HepG2 (cell line): ENCODE measurements around the gene CDC27. TPM values are rescaled to one million over a fixed set of nuclear protein-coding genes. Genes with fewer than 3 reads are reported as not detected.

Experiments
- ARNT2 ChIP-seq: sonication (generic); formaldehyde crosslinking; IDR thresholded peaks from 2 replicates; pipeline ENCODE4 v1.8.0; 2022; ENCODE audit warnings: mild to moderate bottlenecking, low read depth, missing genetic modification reagents, moderate library complexity
- BCL6 ChIP-seq: IDR thresholded peaks from 2 replicates; pipeline ENCODE4 v1.6.1; 2016; ENCODE audit warnings: missing genetic modification reagents, missing compliant biosample characterization
- CCDC6 ChIP-seq: sonication (generic); formaldehyde crosslinking; IDR thresholded peaks from 2 replicates; pipeline ENCODE4 v1.8.1; 2022; ENCODE audit warnings: mild to moderate bottlenecking, missing genetic modification reagents, moderate library complexity
- HOXA3 ChIP-seq: sonication (generic); formaldehyde crosslinking; IDR thresholded peaks from 2 replicates; pipeline ENCODE4 v1.5.0; 2020; ENCODE audit warnings: missing genetic modification reagents
- HOXA9 ChIP-seq: sonication (generic); formaldehyde crosslinking; IDR thresholded peaks from 2 replicates; pipeline ENCODE4 v1.8.1; 2022; ENCODE audit warnings: missing genetic modification reagents, mild to moderate bottlenecking, moderate library complexity, borderline replicate concordance
- KDM3A ChIP-seq: IDR thresholded peaks from 2 replicates; pipeline ENCODE4 v1.6.1; 2018; ENCODE audit warnings: low read depth, missing compliant biosample characterization
- RFX5 ChIP-seq: IDR thresholded peaks from 2 replicates; pipeline ENCODE4 v1.6.1; 2011; ENCODE audit warnings: low read depth, low read length, improper control_type of control experiment
- SATB2 ChIP-seq: sonication (generic); formaldehyde crosslinking; IDR thresholded peaks from 2 replicates; pipeline ENCODE4 v1.5.0; 2020; ENCODE audit warnings: missing genetic modification reagents
- XRCC5 ChIP-seq: fragments of 200-400 bp; formaldehyde crosslinking; optimal IDR thresholded peaks from 2 replicates; pipeline ENCODE3; 2017; ENCODE audit warnings: mild to moderate bottlenecking, low read length
- YEATS4 ChIP-seq: sonication (generic); formaldehyde crosslinking; IDR thresholded peaks from 2 replicates; pipeline ENCODE4 v1.4.0; 2020; ENCODE audit warnings: missing genetic modification reagents, borderline replicate concordance
- ZNF282 ChIP-seq: fragments of 450-650 bp; IDR thresholded peaks from 2 replicates; pipeline ENCODE4 v1.6.1; 2018; ENCODE audit not compliant: partially characterized antibody
- ZNF354B ChIP-seq: sonication (generic); formaldehyde crosslinking; IDR thresholded peaks from 2 replicates; pipeline ENCODE4 v1.8.0; 2022; ENCODE audit warnings: mild to moderate bottlenecking, missing genetic modification reagents
- ZNF44 ChIP-seq: sonication (generic); formaldehyde crosslinking; IDR thresholded peaks from 2 replicates; pipeline ENCODE4 v1.5.1; 2020; ENCODE audit warnings: mild to moderate bottlenecking, missing genetic modification reagents
- ZNF616 ChIP-seq: sonication (generic); formaldehyde crosslinking; IDR thresholded peaks from 2 replicates; pipeline ENCODE4 v1.5.0; 2020; ENCODE audit warnings: low read depth, mild to moderate bottlenecking, missing genetic modification reagents
- ZNF772 ChIP-seq: sonication (generic); formaldehyde crosslinking; IDR thresholded peaks from 2 replicates; pipeline ENCODE4 v1.5.0; 2020; ENCODE audit warnings: mild to moderate bottlenecking, missing genetic modification reagents
- ZSCAN21 ChIP-seq: sonication (generic); formaldehyde crosslinking; IDR thresholded peaks from 2 replicates; pipeline ENCODE4 v1.8.0; 2022; ENCODE audit warnings: mild to moderate bottlenecking, missing genetic modification reagents, moderate library complexity, borderline replicate concordance
- polyA plus RNA-seq, 8 experiments: library from polyadenylated mRNA; depleted of rRNA in 3 of 8; stranded (reverse) in 7 of 8; unstranded in 1 of 8; fragments of >200 nt; fragmentation: Illumina TruSeq in 4 of 8; extraction: Trizol in 4 of 8; gene quantifications; 2 replicates each; pipeline versions ENCODE4 v1.2.1 to v1.2.3, GENCODE V29; 2011 to 2016; ENCODE audit warnings: low read depth in 4 of 8, missing spikeins in 1 of 8, mixed read lengths in 1 of 8; ENCODE audit not compliant: insufficient read depth in 1 of 8
- total RNA-seq, 5 experiments: library from RNA; depleted of rRNA; stranded (reverse); fragments of >200 nt; fragmentation: Illumina TruSeq; extraction: Trizol; gene quantifications; 2 replicates each; pipeline ENCODE4 v1.2.3, GENCODE V29; 2016; ENCODE audit warnings: low read depth in 1 of 5
- TF ChIP-seq, protein P1 (sequence below): IDR thresholded peaks from 2 replicates; pipeline ENCODE4 v1.6.1; 2016; ENCODE audit warnings: missing genetic modification reagents, missing compliant biosample characterization
- TF ChIP-seq, protein P2 (sequence below): sonication (generic); formaldehyde crosslinking; IDR thresholded peaks from 2 replicates; pipeline ENCODE4 v1.4.0; 2020; ENCODE audit warnings: missing genetic modification reagents, mild to moderate bottlenecking, borderline replicate concordance
- TF ChIP-seq, protein P3 (sequence below): sonication (generic); formaldehyde crosslinking; IDR thresholded peaks from 2 replicates; pipeline ENCODE4 v1.5.0; 2020; ENCODE audit warnings: mild to moderate bottlenecking, missing genetic modification reagents
- TF ChIP-seq, protein P4 (sequence below): sonication (generic); formaldehyde crosslinking; IDR thresholded peaks from 2 replicates; pipeline ENCODE4 v1.4.0; 2020; ENCODE audit warnings: missing genetic modification reagents, mild to moderate bottlenecking, borderline replicate concordance

CDC27 gene
- total and polyA plus RNA-seq, 2 of the 13 experiments (the other 11 are each of a cell fraction or from before 2014, with no cell fraction given) = 80.7 to 102 TPM

DNA sequence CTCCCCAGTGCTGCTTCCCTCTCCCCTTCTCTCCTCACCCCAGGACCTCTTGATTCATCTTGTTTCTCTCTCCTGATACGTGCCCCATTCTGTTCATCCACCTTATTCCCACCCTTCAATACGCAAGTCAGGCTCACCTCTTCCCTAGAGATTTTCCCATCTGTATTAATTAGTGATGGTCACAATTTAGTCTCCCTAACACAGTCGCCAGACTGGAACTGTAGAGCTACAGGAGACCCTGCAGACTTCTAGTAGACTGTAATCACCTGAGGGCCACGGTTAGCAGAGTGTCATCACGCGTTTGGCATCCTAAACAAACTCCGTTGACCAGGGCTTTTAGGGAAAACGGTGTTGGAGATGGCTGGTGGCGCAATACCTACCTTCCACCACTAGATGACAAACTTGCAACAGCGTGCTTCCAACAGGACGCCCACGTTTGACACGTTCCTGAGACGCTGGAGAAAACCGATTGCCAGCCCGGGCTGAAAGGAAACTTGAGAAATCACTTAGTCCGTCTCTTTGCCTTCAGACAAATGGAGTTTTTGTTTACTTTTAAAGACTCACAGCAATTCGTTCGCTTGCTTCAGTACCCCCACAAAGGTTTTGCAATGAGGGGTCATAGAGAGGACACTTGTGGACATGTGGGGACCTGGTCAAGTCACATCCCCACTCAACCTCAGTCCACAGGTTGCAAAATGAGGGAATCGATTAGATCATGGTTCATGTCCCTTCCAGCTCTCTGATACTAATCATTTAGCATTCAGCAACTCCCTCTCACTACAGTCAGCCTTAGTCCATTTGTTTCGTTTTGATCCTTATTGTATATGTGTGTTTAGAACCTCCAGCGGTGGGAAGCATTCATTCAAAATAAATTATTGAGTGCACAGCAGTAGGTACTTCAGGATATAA is 40.7 kb upstream of the CDC27 start (continued):
- TF ChIP-seq ZNF44 (CRISPR knock-in tag) (peak; percentile 91; the same call in 1 of the 2 replicates), SATB2 (CRISPR knock-in tag) (no peak), ZNF282 (no peak), HOXA3 (CRISPR knock-in tag) (peak; percentile 56; the same call in 1 of the 2 replicates), HOXA9 (CRISPR knock-in tag) (no peak), KDM3A (peak; percentile 97), ZNF354B (CRISPR knock-in tag) (no peak), ZNF616 (CRISPR knock-in tag) (0 out of 2 replicates have a peak, but pooled peaks have one; percentile 43), YEATS4 (CRISPR knock-in tag) (peak; percentile 52; the same call in 1 of the 2 replicates), ZNF772 (CRISPR knock-in tag) (0 out of 2 replicates have a peak, but pooled peaks have one; percentile 22), BCL6 (CRISPR knock-in tag) (peak; percentile 18; the same call in 1 of the 2 replicates), CCDC6 (CRISPR knock-in tag) (no peak), RFX5 (no peak), XRCC5 (peak; percentile 91), ARNT2 (CRISPR knock-in tag) (peak; percentile 75; the same call in 1 of the 2 replicates), ZSCAN21 (CRISPR knock-in tag) (no peak)
- TF ChIP-seq, protein P1, sequence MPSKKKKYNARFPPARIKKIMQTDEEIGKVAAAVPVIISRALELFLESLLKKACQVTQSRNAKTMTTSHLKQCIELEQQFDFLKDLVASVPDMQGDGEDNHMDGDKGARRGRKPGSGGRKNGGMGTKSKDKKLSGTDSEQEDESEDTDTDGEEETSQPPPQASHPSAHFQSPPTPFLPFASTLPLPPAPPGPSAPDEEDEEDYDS (CRISPR knock-in tag) = peak; percentile 40; the same call in 1 of the 2 replicates
- TF ChIP-seq, protein P2, sequence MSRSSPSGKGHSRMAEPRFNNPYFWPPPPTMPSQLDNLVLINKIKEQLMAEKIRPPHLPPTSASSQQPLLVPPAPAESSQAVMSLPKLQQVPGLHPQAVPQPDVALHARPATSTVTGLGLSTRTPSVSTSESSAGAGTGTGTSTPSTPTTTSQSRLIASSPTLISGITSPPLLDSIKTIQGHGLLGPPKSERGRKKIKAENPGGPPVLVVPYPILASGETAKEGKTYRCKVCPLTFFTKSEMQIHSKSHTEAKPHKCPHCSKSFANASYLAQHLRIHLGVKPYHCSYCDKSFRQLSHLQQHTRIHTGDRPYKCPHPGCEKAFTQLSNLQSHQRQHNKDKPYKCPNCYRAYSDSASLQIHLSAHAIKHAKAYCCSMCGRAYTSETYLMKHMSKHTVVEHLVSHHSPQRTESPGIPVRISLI (CRISPR knock-in tag) = peak; percentile 28; the same call in 1 of the 2 replicates
- TF ChIP-seq, protein P3, sequence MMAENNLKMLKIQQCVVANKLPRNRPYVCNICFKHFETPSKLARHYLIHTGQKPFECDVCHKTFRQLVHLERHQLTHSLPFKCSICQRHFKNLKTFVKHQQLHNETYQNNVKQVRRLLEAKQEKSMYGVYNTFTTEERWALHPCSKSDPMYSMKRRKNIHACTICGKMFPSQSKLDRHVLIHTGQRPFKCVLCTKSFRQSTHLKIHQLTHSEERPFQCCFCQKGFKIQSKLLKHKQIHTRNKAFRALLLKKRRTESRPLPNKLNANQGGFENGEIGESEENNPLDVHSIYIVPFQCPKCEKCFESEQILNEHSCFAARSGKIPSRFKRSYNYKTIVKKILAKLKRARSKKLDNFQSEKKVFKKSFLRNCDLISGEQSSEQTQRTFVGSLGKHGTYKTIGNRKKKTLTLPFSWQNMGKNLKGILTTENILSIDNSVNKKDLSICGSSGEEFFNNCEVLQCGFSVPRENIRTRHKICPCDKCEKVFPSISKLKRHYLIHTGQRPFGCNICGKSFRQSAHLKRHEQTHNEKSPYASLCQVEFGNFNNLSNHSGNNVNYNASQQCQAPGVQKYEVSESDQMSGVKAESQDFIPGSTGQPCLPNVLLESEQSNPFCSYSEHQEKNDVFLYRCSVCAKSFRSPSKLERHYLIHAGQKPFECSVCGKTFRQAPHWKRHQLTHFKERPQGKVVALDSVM = 0 out of 2 replicates have a peak, but pooled peaks have one; percentile 19
- TF ChIP-seq, protein P4, sequence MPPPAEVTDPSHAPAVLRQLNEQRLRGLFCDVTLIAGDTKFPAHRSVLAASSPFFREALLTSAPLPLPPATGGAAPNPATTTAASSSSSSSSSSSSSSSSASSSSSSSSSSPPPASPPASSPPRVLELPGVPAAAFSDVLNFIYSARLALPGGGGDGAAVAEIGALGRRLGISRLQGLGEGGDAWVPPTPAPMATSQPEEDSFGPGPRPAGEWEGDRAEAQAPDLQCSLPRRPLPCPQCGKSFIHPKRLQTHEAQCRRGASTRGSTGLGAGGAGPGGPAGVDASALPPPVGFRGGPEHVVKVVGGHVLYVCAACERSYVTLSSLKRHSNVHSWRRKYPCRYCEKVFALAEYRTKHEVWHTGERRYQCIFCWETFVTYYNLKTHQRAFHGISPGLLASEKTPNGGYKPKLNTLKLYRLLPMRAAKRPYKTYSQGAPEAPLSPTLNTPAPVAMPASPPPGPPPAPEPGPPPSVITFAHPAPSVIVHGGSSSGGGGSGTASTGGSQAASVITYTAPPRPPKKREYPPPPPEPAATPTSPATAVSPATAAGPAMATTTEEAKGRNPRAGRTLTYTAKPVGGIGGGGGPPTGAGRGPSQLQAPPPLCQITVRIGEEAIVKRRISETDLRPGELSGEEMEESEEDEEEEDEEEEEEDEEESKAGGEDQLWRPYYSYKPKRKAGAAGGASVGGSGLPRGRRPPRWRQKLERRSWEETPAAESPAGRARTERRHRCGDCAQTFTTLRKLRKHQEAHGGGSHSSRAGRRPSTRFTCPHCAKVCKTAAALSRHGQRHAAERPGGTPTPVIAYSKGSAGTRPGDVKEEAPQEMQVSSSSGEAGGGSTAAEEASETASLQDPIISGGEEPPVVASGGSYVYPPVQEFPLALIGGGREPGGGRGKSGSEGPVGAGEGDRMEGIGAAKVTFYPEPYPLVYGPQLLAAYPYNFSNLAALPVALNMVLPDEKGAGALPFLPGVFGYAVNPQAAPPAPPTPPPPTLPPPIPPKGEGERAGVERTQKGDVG (CRISPR knock-in tag) = no peak
